AG09309 (cell line): ENCODE results near the gene CFAP20DC.

Experiments
- DNase-seq: peaks from one replicate; pipeline ENCODE4 v3.0.0-alpha.2; 2010; ENCODE audit warnings: low read depth
- H3K4me3 ChIP-seq: 2 replicates; pipeline ENCODE4 v1.5.1; 2011; ENCODE audit warnings: mild to moderate bottlenecking, low read depth, low read length, moderate library complexity; ENCODE audit not compliant: control insufficient read depth
- CTCF ChIP-seq: IDR thresholded peaks from 2 replicates; pipeline ENCODE4 v1.5.1; 2011; ENCODE audit warnings: mild to moderate bottlenecking, low read depth, low read length, inconsistent platforms; ENCODE audit not compliant: insufficient read depth, control insufficient read depth; ENCODE audit errors: missing control alignments

The CFAP20DC gene

DNA sequence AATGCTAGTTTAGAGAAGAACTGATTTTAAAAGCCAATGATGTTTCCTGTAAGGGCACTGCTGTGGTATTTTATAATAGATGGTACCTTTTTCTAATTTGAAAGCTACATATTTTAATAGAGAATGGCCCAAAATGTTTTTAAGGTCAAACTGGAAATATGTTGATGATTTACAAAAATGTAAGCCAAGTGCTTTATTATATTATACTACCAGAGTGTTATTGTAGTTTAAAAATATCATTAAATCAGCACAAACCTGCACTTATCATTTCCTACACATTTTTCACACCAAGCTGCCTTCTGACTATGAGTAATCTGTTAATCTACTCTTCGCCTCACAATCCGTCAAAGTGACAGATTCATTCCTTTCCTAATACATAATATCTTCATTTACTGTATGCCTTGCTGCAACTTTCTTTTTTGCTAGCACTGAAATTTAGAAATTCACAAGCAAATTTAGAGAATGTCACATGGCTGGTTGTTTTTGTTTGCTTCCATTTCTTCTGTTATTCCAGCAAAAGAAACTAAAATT is 256.8 kb downstream of the CFAP20DC start:
- TF ChIP-seq CTCF: no peak
- no peak for DNase-seq
- no peak overlapping the region for H3K4me3 ChIP-seq

DNA sequence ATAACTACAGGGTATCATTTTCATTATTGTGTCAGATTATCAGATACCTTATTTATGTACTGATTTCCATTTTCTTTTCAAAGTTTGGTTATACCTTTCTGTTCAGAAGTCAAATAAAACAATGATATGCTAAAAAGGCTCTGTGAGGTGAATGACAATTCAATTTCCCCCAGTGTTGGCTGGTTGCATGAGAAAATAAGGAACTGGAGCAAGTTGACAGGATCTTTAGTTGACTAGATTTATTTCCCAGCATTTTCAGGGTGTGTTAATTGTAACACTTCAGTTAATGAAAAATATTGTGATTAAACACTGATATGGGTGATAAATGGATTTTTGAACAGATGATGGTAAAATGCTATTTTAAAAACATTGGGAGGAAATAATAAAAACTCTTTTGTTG is 260.4 kb downstream of the CFAP20DC start:
- no peak for TF ChIP-seq CTCF
- DNase-seq: no peak
- no peak overlapping the region for H3K4me3 ChIP-seq

- no peak for TF ChIP-seq CTCF
- no peak overlapping the region for H3K4me3 ChIP-seq
- DNase-seq: no peak
These were observed 264.9 kb downstream of the CFAP20DC start for GRCh38 chr3:58784888-58785287.

GRCh38 chr3:58784425-58784824 is 265.4 kb downstream of the CFAP20DC start:
- no peak for DNase-seq
- no peak overlapping the region for H3K4me3 ChIP-seq
- no peak for TF ChIP-seq CTCF

DNA sequence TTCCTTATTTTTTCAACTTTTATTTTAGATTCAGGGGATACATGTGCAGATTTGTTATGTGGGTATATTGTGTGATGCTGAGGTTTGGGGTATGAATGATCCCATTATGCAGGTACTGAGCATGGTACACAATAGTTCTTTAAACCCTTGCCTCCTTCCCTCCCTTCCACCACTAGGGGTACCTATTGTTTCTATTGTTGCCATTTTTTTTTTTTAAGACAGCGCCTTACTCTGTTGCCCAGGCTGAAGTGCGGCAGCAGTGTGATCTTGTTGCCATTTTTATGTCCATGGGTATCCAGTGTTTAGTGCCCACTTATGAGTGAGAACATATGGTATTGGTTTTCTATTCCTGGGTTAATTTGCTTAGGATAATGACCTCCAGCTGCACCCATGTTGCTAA is 266.0 kb downstream of the CFAP20DC start:
- no peak overlapping the region for H3K4me3 ChIP-seq
- DNase-seq: no peak
- no peak for TF ChIP-seq CTCF

DNA sequence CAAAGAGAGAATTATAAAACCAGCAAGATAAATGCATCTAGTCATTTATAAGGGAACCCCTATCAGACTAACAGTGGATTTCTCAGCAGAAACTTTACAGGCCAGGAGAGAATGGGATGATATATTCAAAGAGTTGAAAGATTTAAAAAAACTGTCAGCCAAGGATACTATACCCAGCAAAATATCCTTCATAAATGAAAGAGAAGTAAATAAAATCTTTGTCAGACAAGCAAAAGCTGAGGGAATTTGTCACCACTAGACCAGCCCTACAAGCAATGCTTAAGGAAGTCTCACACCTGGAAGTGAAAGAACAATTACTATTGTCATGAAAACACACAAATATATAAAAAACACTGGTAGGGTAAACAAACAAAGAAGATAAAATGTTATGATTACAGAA is 269.9 kb downstream of the CFAP20DC start:
- no peak for DNase-seq
- H3K4me3 ChIP-seq: no peak overlapping the region
- no peak for TF ChIP-seq CTCF

DNA sequence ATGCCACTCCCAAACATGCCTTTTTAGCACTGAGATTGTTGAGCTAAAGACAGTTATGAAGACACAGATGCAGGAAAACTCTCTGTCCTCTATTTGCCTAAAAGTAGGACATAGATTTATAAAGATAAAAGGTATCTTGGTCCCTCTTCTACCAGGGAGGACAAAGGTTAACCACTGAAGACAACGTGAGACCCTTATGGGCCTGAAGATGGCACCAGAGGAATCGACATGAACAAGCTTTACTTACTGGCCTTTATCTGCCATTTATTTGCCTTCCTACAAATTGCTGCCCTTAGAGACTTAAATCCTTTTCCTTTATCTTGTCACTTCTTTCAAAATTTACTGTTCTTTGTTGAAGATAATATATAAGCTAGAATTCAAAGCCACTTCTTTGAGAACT is 273.6 kb downstream of the CFAP20DC start:
- no peak overlapping the region for H3K4me3 ChIP-seq
- no peak for DNase-seq
- TF ChIP-seq CTCF: no peak
